ENCODE results near the gene DDX54. TPM values are rescaled to one million over a fixed set of nuclear protein-coding genes. Genes with fewer than 3 reads are reported as not detected.

Gene DDX54
- total and polyA plus RNA-seq, 4 donors, result 17.9 to 75.3 (median 51.9) TPM

GRCh38 chr12:113109360-113109759 lies 75.9 kb downstream of the DDX54 start:
- no peak overlapping the region for H3K4me3 ChIP-seq
- H3K27me3 ChIP-seq (ENCODE audit: control insufficient read depth in 3 of 3, insufficient read depth in 3 of 3, low read length in 2 of 3), result peaks cover 0 to 4% (median 2%) of the 10 kb centered on the region in 3 donors
- H3K9ac ChIP-seq (ENCODE audit: insufficient read depth in 1 of 2, low read length in 2 of 2), result no peak overlapping the region
- 70 to 83% methylated on average over 5 of the region's 5 CpGs for WGBS, 2 donors
- H3K9me3 ChIP-seq (ENCODE audit: control insufficient read depth in 4 of 4, insufficient read depth in 3 of 4, low read length in 3 of 4), result no peaks in the 10 kb centered on the region
- no peaks in the 10 kb centered on the region for H3K4me1 ChIP-seq (ENCODE audit: control insufficient read depth in 5 of 5, insufficient read depth in 5 of 5, low read length in 5 of 5)
- H3K27ac ChIP-seq (ENCODE audit: low read depth in 1 of 2, low read length in 1 of 2), result no peak overlapping the region
- DNase-seq (no peak), ATAC-seq (ENCODE audit: insufficient read depth, low FRiP score) (no peak)
- no peak for TF ChIP-seq CTCF (IDR thresholded peaks at IDR 0.05; ENCODE audit: control extremely low read depth, extremely low read depth)
- H3K36me3 ChIP-seq (ENCODE audit: control insufficient read depth in 4 of 4, insufficient read depth in 4 of 4, low read length in 4 of 4), result no peaks in the 10 kb centered on the region

DNA sequence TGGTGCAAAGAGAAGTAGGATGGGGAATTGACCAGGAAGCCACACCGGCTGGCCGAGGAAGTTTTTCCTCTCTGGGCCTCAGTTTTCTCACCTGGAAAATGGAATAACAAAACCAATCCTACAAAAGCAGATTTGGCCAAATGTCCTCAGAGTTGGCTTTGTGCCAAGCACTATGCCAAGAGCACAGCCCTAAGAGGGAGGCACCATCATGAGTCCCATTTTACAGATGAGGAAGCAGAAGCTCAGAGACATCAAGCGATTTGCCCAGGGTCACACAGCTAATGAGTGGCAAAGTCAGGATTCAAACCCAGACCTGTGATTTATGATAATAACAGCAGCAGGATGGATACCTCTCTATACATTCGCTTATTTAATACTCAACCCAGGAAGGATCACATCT lies 77.0 kb downstream of the DDX54 start:
- H3K27me3 ChIP-seq (ENCODE audit: control insufficient read depth in 3 of 3, insufficient read depth in 3 of 3, low read length in 2 of 3), result peaks cover 0 to 4% (median under 1%) of the 10 kb centered on the region in 3 donors
- TF ChIP-seq CTCF (IDR thresholded peaks at IDR 0.05; ENCODE audit: control extremely low read depth, extremely low read depth), result no peak
- peaks cover 0 to 3% (median 0%) of the 10 kb centered on the region in 5 donors for H3K4me1 ChIP-seq (ENCODE audit: control insufficient read depth in 5 of 5, insufficient read depth in 5 of 5, low read length in 5 of 5)
- 92 to 95% methylated on average over 4 of the region's 4 CpGs for WGBS, 2 donors
- DNase-seq (no peak), ATAC-seq (ENCODE audit: insufficient read depth, low FRiP score) (no peak)
- H3K9ac ChIP-seq (ENCODE audit: insufficient read depth in 1 of 2, low read length in 2 of 2), result no peak overlapping the region
- no peak overlapping the region for H3K4me3 ChIP-seq
- no peak overlapping the region for H3K27ac ChIP-seq (ENCODE audit: low read depth in 1 of 2, low read length in 1 of 2)
- no peaks in the 10 kb centered on the region for H3K9me3 ChIP-seq (ENCODE audit: control insufficient read depth in 4 of 4, insufficient read depth in 3 of 4, low read length in 3 of 4)
- no peaks in the 10 kb centered on the region for H3K36me3 ChIP-seq (ENCODE audit: control insufficient read depth in 4 of 4, insufficient read depth in 4 of 4, low read length in 4 of 4)

Small RNA genes lying within 50 kb of the gene (small RNA-seq; reads per million reads assigned to genes)
- gene MIR7106 (ENCODE audit: low replicate concordance) (not detected), gene RF00019 (ENCODE audit: low replicate concordance) (not detected)

Other genes with a start within 250 kb of the DDX54 start
- 10 to 100 TPM; 13.9 to 31.9 TPM for gene OAS3, start 247.0 kb downstream of the DDX54 start, total RNA-seq
- gene OAS3, start 247.0 kb downstream of the DDX54 start, polyA plus RNA-seq, result 10 to 100 TPM in 1 of 2 donors, 1 to 10 TPM in 1; 5.7 to 24.6 TPM
- gene OAS2, start 207.0 kb downstream of the DDX54 start, total RNA-seq, result 10 to 100 TPM; 11.3 to 25.9 TPM
- 10 to 100 TPM in 1 of 2 donors, 1 to 10 TPM in 1; 9.8 to 20.8 TPM for gene OAS2, start 207.0 kb downstream of the DDX54 start, polyA plus RNA-seq
- 1 to 10 TPM; 2.9 to 4.9 TPM for gene DTX1, start 128.7 kb downstream of the DDX54 start, total RNA-seq
- gene DTX1, start 128.7 kb downstream of the DDX54 start, polyA plus RNA-seq, result 1 to 10 TPM; 1.3 to 1.6 TPM
- under 1 TPM; 0.58 to 0.65 TPM for gene RASAL1, start 49.7 kb downstream of the DDX54 start, total RNA-seq
- 1 to 10 TPM in 1 of 2 donors, under 1 TPM in 1; 0.09 to 1.8 TPM for gene RASAL1, start 49.7 kb downstream of the DDX54 start, polyA plus RNA-seq
- 10 to 100 TPM; 14.6 to 40.6 TPM for gene CFAP73, start 35.8 kb downstream of the DDX54 start, total RNA-seq
- 10 to 100 TPM; 10.4 to 14.6 TPM for gene CFAP73, start 35.8 kb downstream of the DDX54 start, polyA plus RNA-seq
- gene RITA1, start 243 bp upstream of the DDX54 start, total RNA-seq, result 10 to 100 TPM in 1 of 2 donors, 1 to 10 TPM in 1; 9.1 to 19.7 TPM
- gene RITA1, start 243 bp upstream of the DDX54 start, polyA plus RNA-seq, result 10 to 100 TPM; 12.3 to 16.2 TPM
- 10 to 100 TPM; 32.0 to 61.7 TPM for gene TPCN1, start 36.0 kb upstream of the DDX54 start, total RNA-seq
- 10 to 100 TPM; 20.8 to 29.4 TPM for gene TPCN1, start 36.0 kb upstream of the DDX54 start, polyA plus RNA-seq
- 10 to 100 TPM; 21.8 to 44.8 TPM for gene SLC8B1, start 149.6 kb upstream of the DDX54 start, total RNA-seq
- 10 to 100 TPM; 27.5 to 36.7 TPM for gene SLC8B1, start 149.6 kb upstream of the DDX54 start, polyA plus RNA-seq
- gene PLBD2, start 173.1 kb upstream of the DDX54 start, total RNA-seq, result 10 to 100 TPM; 16.7 to 48.9 TPM
- gene PLBD2, start 173.1 kb upstream of the DDX54 start, polyA plus RNA-seq, result 10 to 100 TPM; 16.4 to 26.5 TPM
- 1 to 10 TPM in 1 of 2 donors, under 1 TPM in 1; 0.20 to 1.5 TPM for gene SDS, start 218.4 kb upstream of the DDX54 start, total RNA-seq
- gene SDS, start 218.4 kb upstream of the DDX54 start, polyA plus RNA-seq, result 1 to 10 TPM; 2.7 to 8.4 TPM
- gene SDSL, start 236.9 kb upstream of the DDX54 start, total RNA-seq, result 10 to 100 TPM in 1 of 2 donors, 1 to 10 TPM in 1; 3.0 to 15.5 TPM
- gene SDSL, start 236.9 kb upstream of the DDX54 start, polyA plus RNA-seq, result 10 to 100 TPM; 10.6 to 25.8 TPM

Data from lung (tissue), 13 donors.